Measurements from ENCODE around the gene BRAF.
"Not testable (repeated sequence)": the region's sequence is repeated elsewhere in the genome, so short reads cannot be mapped to it uniquely, and the experiment has no call there.

The BRAF gene

GRCh38 chr7:140883378-140883777 is 41.4 kb downstream of the BRAF start:
- no peaks in the 10 kb centered on the region for H3K36me3 ChIP-seq (replicated peaks; ENCODE audit: insufficient read depth, low read length)
- no peak overlapping the region for H3K9ac ChIP-seq (ENCODE audit: low read length)
- no peaks in the 10 kb centered on the region for H3K9me2 ChIP-seq (replicated peaks; ENCODE audit: insufficient read depth, low read length)
- no peaks in the 10 kb centered on the region for H3K4me1 ChIP-seq (ENCODE audit: low read length)
- no peak overlapping the region for H3K4me2 ChIP-seq (ENCODE audit: low read depth, low read length)
- no peak overlapping the region for H2AFZ ChIP-seq (ENCODE audit: low read length)
- no peaks in the 10 kb centered on the region for H3K9me3 ChIP-seq (replicated peaks; ENCODE audit: insufficient read depth, low read length)
- H3K27me3 ChIP-seq (replicated peaks; ENCODE audit: insufficient read depth, low read length): peaks cover 3% of the 10 kb centered on the region
- peaks cover 43% of the 10 kb centered on the region for H3K79me2 ChIP-seq (ENCODE audit: low read length)
- no peaks in the 10 kb centered on the region for H3F3A ChIP-seq (ENCODE audit: insufficient read depth, low read length)
- no peak for TF ChIP-seq EZH2 (optimal IDR thresholded peaks at IDR 0.05; ENCODE audit: low read depth, low read length)
- no peak for TF ChIP-seq CTCF (IDR thresholded peaks at IDR 0.05; ENCODE audit: low read length)
- TF ChIP-seq EZH2phosphoT487 (IDR thresholded peaks at IDR 0.05; ENCODE audit: low read length): no peak
- H3K27ac ChIP-seq (ENCODE audit: low read length): no peak overlapping the region
- peaks cover 10% of the 10 kb centered on the region for H4K20me1 ChIP-seq (ENCODE audit: insufficient read depth, low read length)
- H3K4me3 ChIP-seq (ENCODE audit: low read length): no peak overlapping the region
- DNase-seq: no peak

- not testable (repeated sequence) for H3K36me3 ChIP-seq (replicated peaks; ENCODE audit: insufficient read depth, low read length); H3K27ac ChIP-seq (ENCODE audit: low read length); H3K27me3 ChIP-seq (replicated peaks; ENCODE audit: insufficient read depth, low read length); H3K9me3 ChIP-seq (replicated peaks; ENCODE audit: insufficient read depth, low read length); H3K9ac ChIP-seq (ENCODE audit: low read length); H3K4me1 ChIP-seq (ENCODE audit: low read length); H3K4me2 ChIP-seq (ENCODE audit: low read depth, low read length); H3F3A ChIP-seq (ENCODE audit: insufficient read depth, low read length); H2AFZ ChIP-seq (ENCODE audit: low read length); H3K4me3 ChIP-seq (ENCODE audit: low read length); DNase-seq; H3K9me2 ChIP-seq (replicated peaks; ENCODE audit: insufficient read depth, low read length)
- Histone ChIP-seq H3K79me2 (ENCODE audit: low read length) (peaks cover 43% of the 10 kb centered on the region), H4K20me1 (ENCODE audit: insufficient read depth, low read length) (peaks cover 10% of the 10 kb centered on the region)
These were observed 41.9 kb downstream of the BRAF start for GRCh38 chr7:140882834-140883233.

GRCh38 chr7:140881507-140882228 is 43.1 kb downstream of the BRAF start:
- Histone ChIP-seq H3K27me3 (replicated peaks; ENCODE audit: insufficient read depth, low read length) (peaks cover 15% of the 10 kb centered on the region), H3K27ac (ENCODE audit: low read length) (no peak overlapping the region), H3K4me2 (ENCODE audit: low read depth, low read length) (no peak overlapping the region), H3K9ac (ENCODE audit: low read length) (no peak overlapping the region), H3K4me3 (ENCODE audit: low read length) (no peak overlapping the region), H3K4me1 (ENCODE audit: low read length) (peaks cover 8% of the 10 kb centered on the region), H3K79me2 (ENCODE audit: low read length) (peaks cover 41% of the 10 kb centered on the region), H3K9me3 (replicated peaks; ENCODE audit: insufficient read depth, low read length) (no peaks in the 10 kb centered on the region), H4K20me1 (ENCODE audit: insufficient read depth, low read length) (peaks cover 14% of the 10 kb centered on the region), H3F3A (ENCODE audit: insufficient read depth, low read length) (peaks cover 8% of the 10 kb centered on the region; the same call in 1 of the 2 replicates), H3K36me3 (replicated peaks; ENCODE audit: insufficient read depth, low read length) (no peaks in the 10 kb centered on the region), H2AFZ (ENCODE audit: low read length) (no peak overlapping the region), H3K9me2 (replicated peaks; ENCODE audit: insufficient read depth, low read length) (no peaks in the 10 kb centered on the region)
- TF ChIP-seq EZH2 (optimal IDR thresholded peaks at IDR 0.05; ENCODE audit: low read depth, low read length) (no peak), EZH2phosphoT487 (IDR thresholded peaks at IDR 0.05; ENCODE audit: low read length) (no peak), CTCF (IDR thresholded peaks at IDR 0.05; ENCODE audit: low read length) (no peak)
- no peak for DNase-seq

- no peaks in the 10 kb centered on the region for H3K36me3 ChIP-seq (replicated peaks; ENCODE audit: insufficient read depth, low read length)
- peaks cover 17% of the 10 kb centered on the region for H3K4me1 ChIP-seq (ENCODE audit: low read length)
- H3K79me2 ChIP-seq (ENCODE audit: low read length): peaks cover 53% of the 10 kb centered on the region
- H3K4me2 ChIP-seq (ENCODE audit: low read depth, low read length): no peak overlapping the region
- no peak for DNase-seq
- H3K9me3 ChIP-seq (replicated peaks; ENCODE audit: insufficient read depth, low read length): no peaks in the 10 kb centered on the region
- H3F3A ChIP-seq (ENCODE audit: insufficient read depth, low read length): peaks cover 10% of the 10 kb centered on the region; the same call in 1 of the 2 replicates
- no peak overlapping the region for H3K4me3 ChIP-seq (ENCODE audit: low read length)
- H4K20me1 ChIP-seq (ENCODE audit: insufficient read depth, low read length): peaks cover 37% of the 10 kb centered on the region
- H3K9ac ChIP-seq (ENCODE audit: low read length): no peak overlapping the region
- no peak for TF ChIP-seq CTCF (IDR thresholded peaks at IDR 0.05; ENCODE audit: low read length)
- TF ChIP-seq EZH2phosphoT487 (IDR thresholded peaks at IDR 0.05; ENCODE audit: low read length): no peak
- no peak for TF ChIP-seq EZH2 (optimal IDR thresholded peaks at IDR 0.05; ENCODE audit: low read depth, low read length)
- H2AFZ ChIP-seq (ENCODE audit: low read length): no peak overlapping the region
- no peaks in the 10 kb centered on the region for H3K9me2 ChIP-seq (replicated peaks; ENCODE audit: insufficient read depth, low read length)
- H3K27me3 ChIP-seq (replicated peaks; ENCODE audit: insufficient read depth, low read length): peaks cover 27% of the 10 kb centered on the region
- no peak overlapping the region for H3K27ac ChIP-seq (ENCODE audit: low read length)
These were observed 47.5 kb downstream of the BRAF start for GRCh38 chr7:140877249-140877524.

Measured in MM.1S (cell line).